SW480 (cell line): ENCODE results near the gene IGFBPL1.
A peak's percentile ranks its signal among the peaks of the same experiment; 100 is the strongest.
"Not testable (repeated sequence)": the region's sequence is repeated elsewhere in the genome, so short reads cannot be mapped to it uniquely, and the experiment has no call there.

Experiments
- DNase-seq: peaks from one replicate; pipeline ENCODE4 v3.0.0-alpha.2; 2016; ENCODE audit warnings: low spot score

The IGFBPL1 gene

GRCh38 chr9:38399191-38399590, 25.1 kb downstream of the IGFBPL1 start:
- not testable (repeated sequence) for DNase-seq

GRCh38 chr9:38396371-38396671, 27.9 kb downstream of the IGFBPL1 start:
- DNase-seq, result no peak

- no peak for DNase-seq
Measured at GRCh38 chr9:38395653-38396370, 28.4 kb downstream of the IGFBPL1 start.

GRCh38 chr9:38394416-38394815, 29.8 kb downstream of the IGFBPL1 start:
- DNase-seq, result no peak

GRCh38 chr9:38393128-38393796, 31.0 kb downstream of the IGFBPL1 start:
- DNase-seq, result no peak

GRCh38 chr9:38392235-38393127, 31.8 kb downstream of the IGFBPL1 start, which contains the start of gene ALDH1B1:
Gene ALDH1B1, plus strand, starts transcription at chr9:38392702. Its CDS starts 3,047 bp downstream, at chr9:38395749.
- peak; percentile 71 for DNase-seq

GRCh38 chr9:38391278-38392118, 32.8 kb downstream of the IGFBPL1 start:
- no peak for DNase-seq

GRCh38 chr9:38390851-38391250, 33.4 kb downstream of the IGFBPL1 start:
- no peak for DNase-seq

GRCh38 chr9:38390442-38390841, 33.8 kb downstream of the IGFBPL1 start:
- DNase-seq, result no peak

- DNase-seq, result no peak
Measured at GRCh38 chr9:38389313-38389712, 34.9 kb downstream of the IGFBPL1 start.

- DNase-seq, result no peak
Measured at GRCh38 chr9:38388283-38389223, 35.7 kb downstream of the IGFBPL1 start.

- no peak for DNase-seq
Measured at GRCh38 chr9:38387751-38388150, 36.5 kb downstream of the IGFBPL1 start.

- DNase-seq, result no peak
Measured at GRCh38 chr9:38387066-38387465, 37.2 kb downstream of the IGFBPL1 start.

- DNase-seq, result no peak
Measured at GRCh38 chr9:38386319-38386895, 37.8 kb downstream of the IGFBPL1 start.

GRCh38 chr9:38385896-38386295, 38.4 kb downstream of the IGFBPL1 start:
- DNase-seq, result no peak

GRCh38 chr9:38384990-38385848, 39.0 kb downstream of the IGFBPL1 start:
- no peak for DNase-seq

- DNase-seq, result no peak
Measured at GRCh38 chr9:38382141-38382540, 42.1 kb downstream of the IGFBPL1 start.

GRCh38 chr9:38380872-38381534, 43.3 kb downstream of the IGFBPL1 start:
- DNase-seq, result peak; percentile 61
